Left ventricle myocardium inferior (tissue), 1 donor: ENCODE measurements around the gene ZAP70. TPM values are rescaled to one million over a fixed set of nuclear protein-coding genes. Genes with fewer than 3 reads are reported as not detected.
"Not testable (repeated sequence)": the region's sequence is repeated elsewhere in the genome, so short reads cannot be mapped to it uniquely, and the experiment has no call there.

Experiments used
- DNase-seq: peaks from one replicate; pipeline ENCODE4 v3.0.0-alpha.2; 2020
- H3K27ac ChIP-seq: fragments of 200-600 bp; replicated peaks from 2 replicates; pipeline ENCODE4 v1.8.0; 2021
- H3K27me3 ChIP-seq: fragments of 200-600 bp; 2 replicates; pipeline ENCODE4 v1.8.0; 2021; ENCODE audit warnings: low read depth
- H3K36me3 ChIP-seq: fragments of 200-600 bp; 2 replicates; pipeline ENCODE4 v1.8.0; 2021
- H3K4me1 ChIP-seq: fragments of 200-600 bp; 2 replicates; pipeline ENCODE4 v1.8.0; 2021
- H3K4me3 ChIP-seq: fragments of 200-600 bp; 2 replicates; pipeline ENCODE4 v1.8.0; 2021; ENCODE audit warnings: mild to moderate bottlenecking, moderate library complexity
- H3K9me3 ChIP-seq: fragments of 200-600 bp; replicated peaks from 2 replicates; pipeline ENCODE4 v1.8.0; 2021
- CTCF ChIP-seq: fragments of 200-600 bp; IDR thresholded peaks from 2 replicates; pipeline ENCODE4 v1.8.0; 2021; ENCODE audit warnings: antibody characterized with exemption, mild to moderate bottlenecking, borderline replicate concordance
- intact Hi-C: fragments of 100-400 bp; cut with micrococcal nuclease; formaldehyde crosslinking; loops from one replicate; pipeline ENCODE4 v1.11.0; 2022
- total RNA-seq: library from RNA; stranded (reverse); fragmentation: NEBNext Ultra II Directional; extraction: Animal tissue kit (Norgen Biotek cat#: 25700); gene quantifications from one replicate; pipeline ENCODE4 v1.2.1, GENCODE V29; 2021
- donor health status: DM: no; HTN: yes; CAD: no; lungs with severe emphysema.

Gene ZAP70
- total RNA-seq, 1 donor from 2014 or later: 0.55 TPM

DNA sequence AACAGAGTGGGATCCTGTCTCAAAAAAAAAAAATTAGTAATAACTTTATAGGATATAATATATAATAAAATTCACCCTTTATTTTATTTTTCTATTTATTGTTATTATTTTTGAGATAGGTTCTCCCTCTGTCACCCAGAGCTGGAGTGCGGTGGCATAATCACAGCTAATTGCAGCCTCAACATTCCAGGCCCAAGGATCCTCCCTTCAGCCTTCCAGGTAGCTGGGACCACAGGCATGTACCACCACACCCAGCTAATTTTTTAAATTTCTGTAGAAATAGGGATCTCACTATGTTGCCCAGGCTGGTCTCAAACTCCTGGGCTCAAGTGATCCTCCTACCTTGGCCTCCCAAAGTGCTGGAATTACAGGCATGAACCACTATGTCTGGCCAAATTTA lies 42.9 kb upstream of the ZAP70 start:
- Histone ChIP-seq H3K27ac (no peak overlapping the region), H3K27me3 (no peaks in the 10 kb centered on the region), H3K36me3 (no peaks in the 10 kb centered on the region), H3K4me1 (no peaks in the 10 kb centered on the region), H3K9me3 (no peaks in the 10 kb centered on the region), H3K4me3 (no peak overlapping the region)
- DNase-seq: no peak
- intact Hi-C loops: no loop called here
- TF ChIP-seq CTCF: no peak

DNA sequence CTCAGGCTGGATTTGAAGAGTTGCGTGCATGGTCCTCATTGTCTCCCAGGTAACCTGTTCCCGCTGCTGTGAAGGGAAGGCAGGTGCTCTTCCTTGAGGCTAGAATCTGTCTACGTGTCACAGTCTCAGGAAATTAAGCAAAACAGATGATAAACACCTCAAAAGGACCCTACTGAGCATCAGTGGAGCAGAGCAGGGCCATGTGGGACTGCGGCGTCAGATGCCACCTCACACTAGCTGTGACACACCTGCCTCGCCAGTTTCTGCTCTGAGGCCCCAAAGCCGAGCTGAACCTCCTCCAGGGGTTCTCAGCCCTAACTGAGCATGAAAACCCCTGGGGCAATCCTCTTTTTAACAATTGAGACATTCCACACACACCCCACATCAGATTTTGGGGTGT lies 41.9 kb upstream of the ZAP70 start:
- no peak for TF ChIP-seq CTCF
- no peak overlapping the region for H3K27ac ChIP-seq
- no peaks in the 10 kb centered on the region for H3K9me3 ChIP-seq
- no peak overlapping the region for H3K4me3 ChIP-seq
- DNase-seq: no peak
- H3K36me3 ChIP-seq: no peaks in the 10 kb centered on the region
- H3K4me1 ChIP-seq: no peaks in the 10 kb centered on the region
- intact Hi-C loops: no loop called here
- no peaks in the 10 kb centered on the region for H3K27me3 ChIP-seq

DNA sequence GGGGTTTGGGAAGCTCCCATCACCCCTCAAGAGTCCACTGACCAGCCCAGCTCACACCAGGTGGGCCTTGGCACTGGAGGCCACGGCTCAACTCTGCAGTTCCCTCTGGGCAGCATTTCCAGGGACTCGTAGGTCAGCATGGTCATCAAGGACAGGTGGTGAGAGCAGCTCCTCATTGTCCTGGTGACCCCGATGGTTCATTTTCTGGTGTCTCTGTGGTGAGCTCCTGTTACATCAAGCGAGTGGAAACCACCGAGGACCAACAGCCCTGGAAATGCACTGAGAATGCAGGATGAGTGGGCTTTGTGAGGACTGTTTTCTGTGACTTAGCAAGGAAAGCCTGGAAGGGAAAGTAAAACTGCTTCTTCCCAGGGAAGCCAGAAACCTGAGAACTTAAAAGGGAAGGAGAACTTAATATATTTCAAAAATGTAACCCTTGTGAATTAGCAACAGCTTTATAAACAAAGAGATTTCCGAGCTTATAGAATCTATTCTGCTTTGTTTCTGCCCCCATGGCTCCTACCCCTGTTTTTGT lies 40.7 kb upstream of the ZAP70 start:
- H3K4me3 ChIP-seq, DNase-seq, H3K9me3 ChIP-seq, intact Hi-C loops, H3K27ac ChIP-seq, H3K4me1 ChIP-seq, H3K27me3 ChIP-seq, H3K36me3 ChIP-seq: not testable (repeated sequence)

DNA sequence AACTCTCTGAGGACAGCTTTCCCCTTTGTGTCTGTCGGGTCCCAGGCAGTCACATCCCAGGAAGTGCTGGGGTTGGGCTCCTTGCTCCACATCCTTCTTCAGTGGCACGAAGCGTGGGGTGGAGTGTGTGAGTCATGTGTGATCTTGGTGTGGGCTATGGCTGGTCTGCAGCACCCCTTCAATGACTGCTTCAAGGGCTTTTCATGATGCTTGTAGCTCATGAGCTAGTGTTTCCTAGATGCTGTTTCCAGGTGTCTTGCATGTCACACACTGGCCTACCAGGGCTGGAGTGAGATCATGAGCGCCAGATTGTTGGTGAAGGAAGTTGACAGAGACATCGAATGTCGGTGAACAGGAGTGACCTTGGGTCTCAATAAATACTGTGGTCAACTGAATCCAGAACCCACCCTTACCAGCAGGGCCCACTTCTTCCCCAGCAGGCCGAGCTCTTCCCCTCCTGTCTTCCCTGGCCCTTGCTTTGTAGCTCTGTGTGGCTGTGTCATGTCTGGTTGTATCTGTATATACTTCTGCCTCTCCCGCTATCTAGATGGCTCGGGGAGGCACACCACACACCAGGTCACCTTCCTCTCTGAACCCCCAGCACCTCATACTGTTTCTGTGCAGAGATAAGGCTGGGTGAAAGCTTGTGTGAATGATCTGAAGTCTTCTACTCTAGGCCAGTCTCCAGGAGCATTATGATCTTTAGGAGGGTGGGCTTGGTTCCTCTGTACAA lies 40.0 kb upstream of the ZAP70 start:
- no peak overlapping the region for H3K4me3 ChIP-seq
- no peaks in the 10 kb centered on the region for H3K9me3 ChIP-seq
- H3K27me3 ChIP-seq: no peaks in the 10 kb centered on the region
- intact Hi-C loops: no loop called here
- no peak for TF ChIP-seq CTCF
- H3K36me3 ChIP-seq: no peaks in the 10 kb centered on the region
- no peak overlapping the region for H3K27ac ChIP-seq
- no peak for DNase-seq
- no peaks in the 10 kb centered on the region for H3K4me1 ChIP-seq

DNA sequence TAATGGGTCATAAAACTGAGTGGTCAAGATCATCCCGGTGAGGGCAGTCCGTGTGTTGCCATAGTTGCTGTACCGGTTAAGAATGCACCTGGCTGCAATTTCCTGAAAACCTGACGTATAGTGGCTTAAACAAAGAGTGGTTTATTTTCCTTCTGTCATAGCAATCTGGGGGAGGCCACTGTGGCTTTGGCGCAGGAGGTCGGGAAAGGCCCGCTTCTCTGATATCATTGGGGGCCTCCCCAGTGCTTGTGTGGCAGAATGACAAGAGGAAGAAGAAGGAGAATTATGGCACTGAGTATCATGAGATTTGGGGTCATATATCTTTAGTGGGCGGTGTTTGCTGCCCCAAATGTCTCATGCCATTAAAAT lies 39.5 kb upstream of the ZAP70 start:
- H3K36me3 ChIP-seq: no peaks in the 10 kb centered on the region
- intact Hi-C loops: no loop called here
- no peak for TF ChIP-seq CTCF
- no peak overlapping the region for H3K4me3 ChIP-seq
- no peak overlapping the region for H3K27ac ChIP-seq
- H3K27me3 ChIP-seq: no peaks in the 10 kb centered on the region
- no peaks in the 10 kb centered on the region for H3K9me3 ChIP-seq
- DNase-seq: no peak
- H3K4me1 ChIP-seq: no peaks in the 10 kb centered on the region

- no peak for DNase-seq
- intact Hi-C loops: no loop called here
Observed at GRCh38 chr2:97675430-97676113, 37.8 kb upstream of the ZAP70 start.

More at GRCh38 chr2:97675430-97676113, 37.8 kb upstream of the ZAP70 start:
- no peak for TF ChIP-seq CTCF
- Histone ChIP-seq H3K27me3 (no peaks in the 10 kb centered on the region), H3K9me3 (peaks cover 4% of the 10 kb centered on the region), H3K4me3 (no peak overlapping the region), H3K4me1 (no peaks in the 10 kb centered on the region), H3K27ac (no peak overlapping the region), H3K36me3 (no peaks in the 10 kb centered on the region)
